ENCODE data around the gene PIPOX.

Gene PIPOX

DNA sequence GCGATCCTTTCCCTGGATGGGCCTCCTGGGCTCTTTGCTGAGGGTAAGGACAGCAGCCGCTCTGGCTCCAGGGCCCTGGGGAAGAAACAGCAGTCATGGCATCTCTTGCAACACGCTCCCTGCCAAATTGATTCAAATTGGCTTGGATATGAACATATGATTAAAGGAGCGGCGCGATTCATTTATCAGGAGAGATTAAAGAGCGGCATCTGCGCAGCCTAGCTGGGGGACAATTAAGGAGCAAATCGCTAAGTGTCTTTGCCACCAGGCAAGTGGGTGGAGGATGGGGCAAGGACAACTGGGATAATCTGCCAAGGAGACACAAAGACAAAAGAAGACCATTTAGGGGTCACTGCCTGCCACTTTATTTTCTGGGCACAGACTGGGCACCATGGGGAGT is 27.8 kb downstream of the PIPOX start:
- TF ChIP-seq, protein P1, sequence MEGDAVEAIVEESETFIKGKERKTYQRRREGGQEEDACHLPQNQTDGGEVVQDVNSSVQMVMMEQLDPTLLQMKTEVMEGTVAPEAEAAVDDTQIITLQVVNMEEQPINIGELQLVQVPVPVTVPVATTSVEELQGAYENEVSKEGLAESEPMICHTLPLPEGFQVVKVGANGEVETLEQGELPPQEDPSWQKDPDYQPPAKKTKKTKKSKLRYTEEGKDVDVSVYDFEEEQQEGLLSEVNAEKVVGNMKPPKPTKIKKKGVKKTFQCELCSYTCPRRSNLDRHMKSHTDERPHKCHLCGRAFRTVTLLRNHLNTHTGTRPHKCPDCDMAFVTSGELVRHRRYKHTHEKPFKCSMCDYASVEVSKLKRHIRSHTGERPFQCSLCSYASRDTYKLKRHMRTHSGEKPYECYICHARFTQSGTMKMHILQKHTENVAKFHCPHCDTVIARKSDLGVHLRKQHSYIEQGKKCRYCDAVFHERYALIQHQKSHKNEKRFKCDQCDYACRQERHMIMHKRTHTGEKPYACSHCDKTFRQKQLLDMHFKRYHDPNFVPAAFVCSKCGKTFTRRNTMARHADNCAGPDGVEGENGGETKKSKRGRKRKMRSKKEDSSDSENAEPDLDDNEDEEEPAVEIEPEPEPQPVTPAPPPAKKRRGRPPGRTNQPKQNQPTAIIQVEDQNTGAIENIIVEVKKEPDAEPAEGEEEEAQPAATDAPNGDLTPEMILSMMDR (IDR thresholded peaks at IDR 0.05) = no peak
- H3K9me3 ChIP-seq = no peaks in the 10 kb centered on the region
- no peaks in the 10 kb centered on the region for H3K4me1 ChIP-seq (ENCODE audit: control insufficient read depth in 1 of 2, insufficient read depth in 1 of 2, low read depth in 1 of 2, low read length in 1 of 2)
- no peaks in the 10 kb centered on the region for H3K27me3 ChIP-seq
- no peak overlapping the region for H3K27ac ChIP-seq
- H3K36me3 ChIP-seq = peaks cover 25% of the 10 kb centered on the region
- H3K4me3 ChIP-seq (ENCODE audit: low read depth in 1 of 2, low read length in 1 of 2) = no peak overlapping the region

DNA sequence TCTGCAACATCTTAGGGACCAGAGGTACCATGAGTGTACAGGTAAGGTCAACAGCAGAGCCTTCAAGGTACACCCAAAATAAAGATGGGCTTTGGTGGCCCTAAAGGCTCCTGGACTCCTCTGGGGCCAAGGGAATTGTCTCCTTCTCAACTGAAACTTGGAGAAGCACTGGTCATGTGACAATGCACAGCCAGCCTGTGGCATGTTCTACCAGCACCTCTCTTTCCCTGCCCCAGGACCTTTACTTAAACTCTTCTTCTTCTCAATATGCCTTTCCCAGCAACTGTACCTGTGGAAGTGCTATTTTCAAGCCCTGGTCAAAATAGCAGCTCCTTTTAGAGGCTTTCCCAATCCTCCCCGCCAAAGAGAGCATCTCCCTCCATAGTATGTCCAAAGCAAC is 28.4 kb downstream of the PIPOX start:
- H3K4me3 ChIP-seq (ENCODE audit: low read depth in 1 of 2, low read length in 1 of 2) = no peak overlapping the region
- no peak overlapping the region for H3K27ac ChIP-seq
- H3K4me1 ChIP-seq (ENCODE audit: control insufficient read depth in 1 of 2, insufficient read depth in 1 of 2, low read depth in 1 of 2, low read length in 1 of 2) = no peaks in the 10 kb centered on the region
- no peaks in the 10 kb centered on the region for H3K9me3 ChIP-seq
- no peaks in the 10 kb centered on the region for H3K27me3 ChIP-seq
- H3K36me3 ChIP-seq = peaks cover 28% of the 10 kb centered on the region
- TF ChIP-seq, protein P1 (IDR thresholded peaks at IDR 0.05) = no peak

DNA sequence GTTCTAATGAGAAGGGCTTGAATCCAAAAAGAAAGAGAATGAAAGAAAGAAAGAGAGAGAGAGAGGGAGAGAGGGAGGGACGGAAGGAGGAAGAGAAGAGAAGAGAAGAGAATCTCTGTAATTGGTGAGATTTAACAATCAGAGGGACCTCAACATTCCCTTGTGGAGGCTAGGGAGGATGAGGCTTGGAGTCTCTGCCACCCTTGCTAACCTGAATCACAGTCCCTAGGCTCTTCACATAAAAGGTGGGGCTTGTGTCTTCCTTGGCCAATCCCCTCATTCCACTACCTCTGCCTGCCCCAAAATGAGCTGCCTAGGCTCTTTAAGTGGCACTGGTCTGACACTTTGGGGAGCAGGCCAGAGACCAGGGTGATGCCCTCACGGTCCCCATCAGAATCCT is 30.1 kb downstream of the PIPOX start:
- Histone ChIP-seq H3K36me3 (peaks cover 43% of the 10 kb centered on the region), H3K9me3 (no peaks in the 10 kb centered on the region), H3K4me1 (ENCODE audit: control insufficient read depth in 1 of 2, insufficient read depth in 1 of 2, low read depth in 1 of 2, low read length in 1 of 2) (no peaks in the 10 kb centered on the region), H3K27me3 (no peaks in the 10 kb centered on the region), H3K4me3 (ENCODE audit: low read depth in 1 of 2, low read length in 1 of 2) (no peak overlapping the region), H3K27ac (no peak overlapping the region)
- TF ChIP-seq, protein P1 (IDR thresholded peaks at IDR 0.05) = no peak

DNA sequence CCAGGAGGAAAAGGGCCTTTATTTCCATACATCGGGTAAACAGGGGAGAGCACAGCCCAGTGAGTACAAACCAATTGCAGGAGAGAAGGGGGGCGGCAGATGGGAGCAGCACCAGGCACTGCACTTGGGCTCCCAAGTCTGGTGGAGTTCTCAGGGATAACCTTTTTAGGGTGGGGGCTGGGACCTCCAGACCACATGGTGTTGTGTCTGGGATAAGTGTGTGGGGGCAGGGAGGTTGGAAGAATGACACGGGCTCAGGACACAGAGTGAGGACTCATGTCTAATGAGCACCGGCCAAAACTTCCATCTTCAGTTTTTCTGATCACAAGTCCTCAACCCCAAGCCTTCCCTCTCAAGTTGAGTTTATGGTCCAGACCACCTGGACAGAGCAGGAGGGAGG is 30.6 kb downstream of the PIPOX start:
- peaks cover 48% of the 10 kb centered on the region for H3K36me3 ChIP-seq
- H3K27me3 ChIP-seq = no peaks in the 10 kb centered on the region
- H3K27ac ChIP-seq = no peak overlapping the region
- H3K9me3 ChIP-seq = no peaks in the 10 kb centered on the region
- no peaks in the 10 kb centered on the region for H3K4me1 ChIP-seq (ENCODE audit: control insufficient read depth in 1 of 2, insufficient read depth in 1 of 2, low read depth in 1 of 2, low read length in 1 of 2)
- no peak overlapping the region for H3K4me3 ChIP-seq (ENCODE audit: low read depth in 1 of 2, low read length in 1 of 2)
- TF ChIP-seq, protein P1 (IDR thresholded peaks at IDR 0.05) = no peak

DNA sequence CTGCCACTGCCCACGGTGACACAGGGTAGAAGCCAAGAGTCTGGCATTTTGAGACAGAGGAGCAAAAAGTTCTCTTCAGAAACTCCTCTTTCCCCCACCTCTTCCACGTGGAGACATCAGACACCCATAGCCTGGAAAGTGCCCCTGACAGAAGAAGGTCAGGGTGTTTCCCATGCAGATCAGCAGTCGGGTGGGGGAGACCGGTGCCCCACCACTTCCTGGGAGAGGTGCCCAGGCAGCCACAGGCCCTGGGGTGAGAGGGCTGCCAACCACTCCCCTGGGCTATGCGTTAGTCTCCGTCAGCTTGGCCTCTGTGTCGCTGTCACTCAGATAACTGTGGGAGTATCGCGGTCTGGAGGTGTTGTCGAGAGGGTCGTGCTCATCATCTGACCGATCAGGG is 31.5 kb downstream of the PIPOX start:
- Histone ChIP-seq H3K9me3 (no peaks in the 10 kb centered on the region), H3K36me3 (peaks cover 58% of the 10 kb centered on the region), H3K4me3 (ENCODE audit: low read depth in 1 of 2, low read length in 1 of 2) (no peak overlapping the region), H3K27ac (no peak overlapping the region), H3K4me1 (ENCODE audit: control insufficient read depth in 1 of 2, insufficient read depth in 1 of 2, low read depth in 1 of 2, low read length in 1 of 2) (no peaks in the 10 kb centered on the region), H3K27me3 (no peaks in the 10 kb centered on the region)
- TF ChIP-seq, protein P1 (IDR thresholded peaks at IDR 0.05) = no peak

DNA sequence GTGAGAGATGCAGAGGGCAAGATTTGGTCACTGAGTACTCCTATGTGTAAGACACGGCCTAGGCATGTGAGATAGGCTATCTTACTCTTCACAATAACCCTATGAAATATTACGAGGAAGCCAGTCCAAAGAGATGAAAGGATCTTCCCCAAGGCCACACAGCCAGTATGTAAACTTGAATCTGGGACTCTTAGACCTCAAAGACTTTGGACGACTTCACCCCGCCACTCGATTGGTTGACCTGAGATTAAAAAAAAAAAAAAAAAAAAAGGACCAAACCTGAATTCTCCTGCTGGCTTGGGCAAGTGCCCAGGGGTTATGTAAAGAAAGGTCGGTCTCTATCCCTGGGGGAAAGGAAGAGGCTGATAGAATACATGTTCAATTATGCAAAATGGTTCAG is 33.1 kb downstream of the PIPOX start:
- no peak overlapping the region for H3K27ac ChIP-seq

More for the DNA sequence above, 33.1 kb downstream of the PIPOX start:
- Histone ChIP-seq H3K4me3 (ENCODE audit: low read depth in 1 of 2, low read length in 1 of 2) (no peak overlapping the region), H3K9me3 (no peaks in the 10 kb centered on the region), H3K4me1 (ENCODE audit: control insufficient read depth in 1 of 2, insufficient read depth in 1 of 2, low read depth in 1 of 2, low read length in 1 of 2) (no peaks in the 10 kb centered on the region), H3K36me3 (peaks cover 74% of the 10 kb centered on the region), H3K27me3 (no peaks in the 10 kb centered on the region)
- TF ChIP-seq, protein P1 (IDR thresholded peaks at IDR 0.05) = no peak
